Lower lobe of right lung (tissue), 2 donors: Measurements from ENCODE around the gene KRTAP3-1. TPM values are rescaled to one million over a fixed set of nuclear protein-coding genes. Genes with fewer than 3 reads are reported as not detected.

Experiments
- ATAC-seq, 2 donors: fragments of 200-7000 bp; cut with Tn5 transposase; one replicate each; pipeline ENCODE4 v1.9.1; 2020 to 2022; ENCODE audit warnings: mild to moderate bottlenecking in 2 of 2, moderate library complexity in 2 of 2
- DNase-seq: peaks from one replicate; pipeline ENCODE4 v3.0.0-alpha.2; 2020
- H3K27ac ChIP-seq: fragments of 200-600 bp; one replicate; pipeline ENCODE4 v1.8.0; 2022
- H3K27me3 ChIP-seq: fragments of 200-600 bp; one replicate; pipeline ENCODE4 v1.8.0; 2022; ENCODE audit warnings: low read depth
- H3K36me3 ChIP-seq: fragments of 200-600 bp; one replicate; pipeline ENCODE4 v1.8.0; 2022; ENCODE audit warnings: mild to moderate bottlenecking
- H3K4me1 ChIP-seq: fragments of 200-600 bp; one replicate; pipeline ENCODE4 v1.8.0; 2022
- H3K4me3 ChIP-seq: fragments of 200-600 bp; one replicate; pipeline ENCODE4 v1.8.0; 2022; ENCODE audit warnings: mild to moderate bottlenecking
- H3K9me3 ChIP-seq: fragments of 200-600 bp; one replicate; pipeline ENCODE4 v1.8.0; 2022
- CTCF ChIP-seq: fragments of 200-600 bp; IDR thresholded peaks from one replicate; pipeline ENCODE4 v1.8.0; 2022; ENCODE audit warnings: antibody characterized with exemption, mild to moderate bottlenecking
- intact Hi-C: fragments of 100-400 bp; cut with DNase I; formaldehyde crosslinking; loops from one replicate; pipeline ENCODE4 v1.11.0; 2022
- total RNA-seq: library from RNA; stranded (reverse); fragmentation: NEBNext Ultra II Directional; extraction: Animal tissue kit (Norgen Biotek cat#: 25700); gene quantifications from one replicate; pipeline ENCODE4 v1.2.1, GENCODE V29; 2021
- donor health status: DM: no; HTN: yes; CAD: no; lungs with severe emphysema.

The KRTAP3-1 gene
- total RNA-seq, 1 donor from 2014 or later, result not detected

GRCh38 chr17:40975516-40975915 is 33.4 kb downstream of the KRTAP3-1 start:
- Histone ChIP-seq H3K27ac (no peak overlapping the region), H3K9me3 (no peaks in the 10 kb centered on the region), H3K4me1 (no peaks in the 10 kb centered on the region), H3K27me3 (peaks cover 7% of the 10 kb centered on the region), H3K36me3 (no peaks in the 10 kb centered on the region), H3K4me3 (no peak overlapping the region)
- ATAC-seq (no peak), DNase-seq (no peak)
- intact Hi-C loops, result no loop called here
- TF ChIP-seq CTCF, result no peak

- H3K9me3 ChIP-seq, result no peaks in the 10 kb centered on the region
- no peak overlapping the region for H3K27ac ChIP-seq
- no peak for DNase-seq
- no peaks in the 10 kb centered on the region for H3K36me3 ChIP-seq
- ATAC-seq, result no peak
- TF ChIP-seq CTCF, result no peak
- H3K4me1 ChIP-seq, result no peaks in the 10 kb centered on the region
- no peak overlapping the region for H3K4me3 ChIP-seq
- intact Hi-C loops, result no loop called here
- peaks cover 7% of the 10 kb centered on the region for H3K27me3 ChIP-seq
These were observed 34.6 kb downstream of the KRTAP3-1 start for GRCh38 chr17:40974366-40974765.

GRCh38 chr17:40967582-40967981 is 41.3 kb downstream of the KRTAP3-1 start:
- H3K4me1 ChIP-seq, result no peaks in the 10 kb centered on the region
- H3K4me3 ChIP-seq, result no peak overlapping the region
- H3K27me3 ChIP-seq, result no peaks in the 10 kb centered on the region
- H3K9me3 ChIP-seq, result no peaks in the 10 kb centered on the region
- DNase-seq (no peak), ATAC-seq (no peak)
- no peak overlapping the region for H3K27ac ChIP-seq
- TF ChIP-seq CTCF, result no peak
- intact Hi-C loops, result no loop called here
- H3K36me3 ChIP-seq, result no peaks in the 10 kb centered on the region

- TF ChIP-seq CTCF, result no peak
- H3K4me1 ChIP-seq, result no peaks in the 10 kb centered on the region
- no peaks in the 10 kb centered on the region for H3K9me3 ChIP-seq
- no peak for DNase-seq
- H3K4me3 ChIP-seq, result no peak within 1 kb of the TSS
- intact Hi-C loops, result no loop called here
- H3K27me3 ChIP-seq, result no peaks in the 10 kb centered on the region
- no peak for ATAC-seq
- H3K36me3 ChIP-seq, result no peaks in the 10 kb centered on the region
- H3K27ac ChIP-seq, result no peak within 1 kb of the TSS
These were observed 42.1 kb downstream of the KRTAP3-1 start, which contains the start of gene KRT39 for GRCh38 chr17:40966848-40967247. KRT39 (minus strand) TSS chr17:40966948; CDS start chr17:40966856, 92 bp downstream.

- Histone ChIP-seq H3K4me3 (no peak overlapping the region), H3K4me1 (peaks cover 7% of the 10 kb centered on the region), H3K36me3 (no peaks in the 10 kb centered on the region), H3K27me3 (no peaks in the 10 kb centered on the region), H3K9me3 (no peaks in the 10 kb centered on the region), H3K27ac (no peak overlapping the region)
- intact Hi-C loops, result no loop called here
- DNase-seq (no peak), ATAC-seq (peak; percentile 47 to 71)
- TF ChIP-seq CTCF, result peak; percentile 66
These were observed 45.1 kb downstream of the KRTAP3-1 start for GRCh38 chr17:40963838-40964237.

GRCh38 chr17:40962059-40962561 is 46.8 kb downstream of the KRTAP3-1 start:
- no peak for TF ChIP-seq CTCF
- Histone ChIP-seq H3K27me3 (no peaks in the 10 kb centered on the region), H3K4me3 (no peak overlapping the region), H3K36me3 (no peaks in the 10 kb centered on the region), H3K9me3 (no peaks in the 10 kb centered on the region), H3K4me1 (peaks cover 7% of the 10 kb centered on the region), H3K27ac (no peak overlapping the region)
- DNase-seq (no peak), ATAC-seq (no peak)
- intact Hi-C loops, result no loop called here
